Ishikawa (cell line): ENCODE results near the gene MIF.

Source experiments
- CREB1 ChIP-seq: IDR thresholded peaks from 2 replicates; pipeline ENCODE4 v1.6.1; 2012; ENCODE audit warnings: low read depth
- FOXM1 ChIP-seq: IDR thresholded peaks from 2 replicates; pipeline ENCODE4 v1.6.1; 2012; ENCODE audit warnings: low read depth, borderline replicate concordance
- USF1 ChIP-seq: IDR thresholded peaks from 2 replicates; pipeline ENCODE4 v1.6.1; 2012

DNA sequence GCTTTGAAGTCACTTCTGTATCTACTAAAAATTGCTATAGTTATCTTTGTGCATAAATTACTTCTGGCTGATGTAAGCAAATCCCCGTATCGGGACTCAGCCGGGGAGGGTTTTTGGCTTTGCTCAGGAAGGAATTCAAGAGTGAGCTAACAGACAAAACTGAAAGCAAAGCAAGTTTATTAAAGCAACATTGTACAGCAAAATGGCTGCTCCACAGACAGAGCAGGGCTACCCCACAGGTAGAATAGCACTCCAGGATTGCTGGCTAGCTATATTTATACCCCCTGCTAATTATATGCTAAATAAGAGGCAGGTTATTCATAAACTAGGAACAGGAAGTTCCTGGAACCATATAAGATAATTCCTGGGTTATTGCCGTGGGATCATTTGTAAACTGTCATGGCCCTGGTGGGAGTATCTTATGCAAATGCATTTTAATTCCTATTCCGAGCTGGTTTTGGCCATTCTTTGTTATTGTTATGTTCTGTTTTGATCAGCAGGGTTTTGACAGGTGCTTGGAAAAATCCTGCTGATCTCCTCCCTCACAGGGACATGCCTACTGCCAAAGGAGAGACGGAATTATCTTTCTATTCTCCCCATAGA lies 15.2 kb downstream of the MIF start:
- no peak for TF ChIP-seq FOXM1
- TF ChIP-seq CREB1 = no peak
- no peak for TF ChIP-seq USF1
